Activated CD4-positive, alpha-beta T cell treated with anti-CD3 and anti-CD28 coated beads, Interleukin-2, Interleukin-4, amounts not matched to agents 100 ng/mL and 50 ng/mL, durations not matched to agents 16 hours and 8 hours (primary cell): ENCODE measurements around the gene CCDC190.
"Not testable (repeated sequence)": the region's sequence is repeated elsewhere in the genome, so short reads cannot be mapped to it uniquely, and the experiment has no call there.

Experiments used
- DNase-seq: peaks from one replicate; pipeline ENCODE4 v3.0.0-alpha.2; 2020; ENCODE audit warnings: low spot score

CCDC190 gene

DNA sequence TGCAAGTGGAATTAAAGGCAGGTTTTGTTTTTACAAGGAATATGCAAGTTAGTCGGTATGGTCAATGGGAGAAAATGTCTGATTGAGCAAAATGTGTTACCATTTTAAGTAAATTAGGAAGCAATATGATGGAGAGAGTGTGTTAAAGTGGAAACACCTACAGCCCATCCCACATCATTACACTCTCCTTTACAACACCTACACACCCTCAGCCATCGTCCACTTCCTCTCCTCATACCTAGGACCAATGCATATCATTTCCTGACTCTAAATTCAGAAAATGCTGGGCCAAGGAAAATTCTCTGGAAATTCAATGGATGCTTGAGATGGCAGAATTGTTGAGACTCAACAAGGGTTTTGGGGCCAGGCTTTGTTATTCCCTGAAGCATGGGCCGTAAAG, 16.4 kb upstream of the CCDC190 start:
- no peak for DNase-seq

DNA sequence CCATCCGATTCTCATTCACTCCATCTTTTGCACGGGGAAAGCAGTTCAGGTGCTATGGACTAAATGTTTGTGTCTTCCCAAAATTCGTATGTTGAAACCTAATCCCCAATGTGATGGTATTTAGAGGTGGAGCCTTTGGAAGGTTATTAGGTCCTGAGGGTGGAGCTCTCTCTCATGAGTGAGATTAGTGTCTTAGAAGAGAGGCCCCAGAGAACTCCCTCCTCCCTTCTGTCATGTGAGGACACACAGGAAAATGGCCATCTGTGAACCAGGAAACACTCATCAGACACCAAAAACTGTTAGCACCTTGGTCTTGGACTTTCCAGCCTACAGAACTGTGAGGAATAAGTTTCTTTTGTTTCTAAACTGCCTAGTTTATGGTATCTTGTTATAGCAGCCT, 15.8 kb upstream of the CCDC190 start:
- no peak for DNase-seq

DNA sequence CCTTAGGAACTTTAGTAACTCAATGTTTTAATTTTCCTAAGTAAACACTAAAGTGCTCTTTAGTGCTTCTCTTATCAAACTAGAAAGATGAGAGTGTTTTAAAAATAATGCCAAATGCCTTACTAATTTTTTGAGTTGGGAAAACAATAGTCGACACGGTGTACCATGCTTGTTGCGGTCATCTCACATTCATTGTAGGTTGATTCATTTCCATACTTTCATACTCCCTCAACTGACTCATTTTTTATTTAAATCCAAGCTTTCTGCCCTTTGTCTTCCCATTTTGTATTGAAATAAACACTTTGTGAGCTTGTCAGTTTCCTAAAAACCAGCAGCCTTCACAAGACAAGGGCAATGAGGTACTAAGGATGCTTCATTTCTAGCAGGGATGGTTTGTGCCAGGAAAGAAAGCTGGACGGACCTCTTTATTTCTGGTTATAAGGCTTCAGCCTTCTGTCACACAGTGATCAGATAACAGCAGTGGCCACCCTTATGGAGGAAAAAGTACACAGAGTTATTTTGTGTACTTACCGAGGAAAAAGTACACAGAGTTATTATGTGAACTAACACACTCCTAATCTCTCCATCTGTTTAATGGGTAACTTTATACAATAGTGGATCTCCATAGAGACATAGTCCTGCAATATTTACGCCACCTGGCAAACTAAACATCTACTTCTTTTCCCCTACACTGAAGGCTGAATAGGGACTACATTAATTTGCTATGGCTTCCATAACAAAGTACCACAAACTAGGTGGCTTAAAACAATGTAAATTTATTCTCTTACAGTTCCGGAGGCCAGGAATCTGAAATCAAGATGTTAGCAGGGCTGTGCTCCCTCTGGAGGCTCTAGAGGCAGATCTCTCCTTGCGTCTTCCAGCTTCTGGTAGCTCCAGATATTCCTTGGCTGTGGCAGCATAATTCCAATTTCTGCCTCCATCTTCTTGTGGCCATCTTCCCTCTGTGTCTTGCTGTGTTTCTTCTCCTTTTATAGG, 13.0 kb upstream of the CCDC190 start:
- DNase-seq: no peak

DNA sequence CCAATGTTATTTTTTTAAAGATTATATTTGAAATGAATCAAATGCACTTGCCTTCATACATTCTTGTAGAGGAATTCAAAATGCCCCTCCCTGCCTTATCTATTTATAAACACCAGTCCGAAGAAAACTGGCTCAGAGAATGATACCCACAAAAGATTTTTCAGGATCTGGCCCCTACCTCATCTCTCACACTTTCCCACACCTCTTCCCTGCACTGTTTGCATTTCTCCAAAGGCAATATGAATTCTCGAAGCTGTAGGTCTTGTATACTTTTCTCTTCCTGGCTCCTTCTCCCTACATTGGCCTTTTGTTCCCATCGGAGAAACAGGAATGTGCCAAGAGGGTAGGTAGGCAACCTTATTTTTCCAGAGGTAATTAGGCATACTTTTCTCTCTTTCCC, 12.0 kb upstream of the CCDC190 start:
- no peak for DNase-seq

DNA sequence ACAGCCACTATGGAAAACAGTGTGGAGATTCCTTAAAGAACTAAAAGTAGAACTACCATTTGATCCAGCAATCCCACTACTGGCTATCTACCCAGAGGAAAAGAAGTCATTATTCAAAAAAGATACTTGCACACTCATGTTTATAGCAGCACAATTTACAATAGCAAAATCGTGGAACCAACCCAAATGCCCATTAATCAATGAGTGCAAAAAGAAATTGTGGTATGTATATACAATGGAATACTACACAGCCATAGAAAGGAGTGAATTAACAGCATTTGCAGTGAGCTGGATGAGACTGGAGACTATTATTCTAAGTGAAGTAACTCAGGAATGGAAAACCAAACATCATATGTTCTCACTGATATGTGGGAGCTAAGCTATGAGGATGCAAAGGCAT, 10.4 kb upstream of the CCDC190 start:
- not testable (repeated sequence) for DNase-seq

DNA sequence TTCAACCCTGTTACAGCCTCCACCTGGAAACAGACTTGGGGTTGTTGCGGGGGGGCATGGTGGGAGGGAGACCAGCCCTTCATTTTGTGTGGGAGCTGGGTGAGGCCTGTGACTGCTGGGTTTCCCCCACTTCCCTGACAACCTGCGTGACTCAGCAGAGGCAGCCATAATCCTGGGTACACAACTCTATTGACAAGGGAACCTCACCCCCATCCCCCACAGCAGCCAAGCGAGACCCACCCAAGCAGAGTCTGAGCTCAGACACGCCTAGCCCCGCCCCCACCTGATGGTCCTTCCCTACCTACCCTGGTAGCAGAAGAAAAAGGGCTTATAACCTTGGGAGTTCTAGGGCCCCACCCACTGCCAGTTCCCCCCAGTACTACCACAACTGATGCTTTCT, 8.0 kb upstream of the CCDC190 start:
- no peak for DNase-seq

DNA sequence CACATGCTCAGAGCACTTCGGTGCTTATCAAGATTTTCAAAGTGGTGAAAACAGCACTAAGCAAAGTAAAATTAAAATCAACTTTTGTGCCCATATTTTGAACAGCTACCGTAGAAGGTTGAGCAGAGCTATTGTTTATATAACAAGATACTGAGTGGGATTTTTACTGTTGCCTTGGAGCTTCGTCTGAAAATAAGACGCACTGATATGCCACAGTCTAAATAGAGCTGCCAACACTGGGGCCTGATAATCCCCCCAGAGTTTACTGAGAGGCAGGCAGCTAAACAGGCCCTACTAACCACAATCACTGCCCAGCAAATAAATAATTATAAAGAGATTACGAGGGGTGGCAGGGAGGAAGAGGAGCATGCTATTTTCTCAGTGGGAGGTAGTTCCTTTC, 650 bp upstream of the CCDC190 start:
- no peak for DNase-seq

DNA sequence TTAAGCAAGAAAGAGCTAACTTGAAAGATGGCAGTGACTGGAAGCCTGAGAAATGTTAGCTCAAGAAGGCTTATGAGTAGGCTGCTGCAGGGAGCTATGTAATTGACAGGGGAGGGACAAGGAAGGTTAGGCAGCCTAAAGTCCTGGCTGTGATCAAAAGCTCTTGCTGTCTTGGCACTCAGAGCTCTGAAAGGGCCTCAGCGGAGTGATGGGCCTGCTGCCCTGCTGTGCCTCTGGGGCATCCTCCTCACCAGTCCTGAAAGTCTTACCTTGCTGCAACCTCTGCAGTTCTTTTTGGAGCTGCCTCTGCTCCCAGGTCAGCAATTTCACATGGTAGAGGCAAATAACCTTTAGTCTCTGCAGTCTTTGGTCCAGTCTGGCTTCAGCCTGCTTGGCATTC, 1.8 kb downstream of the CCDC190 start:
- no peak for DNase-seq

DNA sequence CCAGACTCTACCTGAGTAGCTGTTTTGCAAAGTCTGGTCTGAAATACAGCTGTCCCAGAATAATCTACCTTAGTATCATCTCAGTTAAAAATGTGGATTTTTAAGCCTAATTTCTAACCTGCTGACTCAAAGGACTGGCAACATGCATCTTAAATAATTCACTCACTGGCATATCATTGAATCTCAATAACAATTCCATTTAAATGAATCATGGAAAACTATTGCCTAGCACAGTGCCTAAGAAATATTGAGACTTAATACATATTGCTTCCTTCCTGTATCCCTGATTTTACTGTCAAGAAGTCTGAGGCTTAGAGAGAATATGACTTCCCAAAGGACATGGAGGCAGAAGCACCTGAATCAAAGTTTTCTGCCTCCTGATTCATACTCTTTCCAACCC, 3.1 kb downstream of the CCDC190 start:
- DNase-seq: no peak

DNA sequence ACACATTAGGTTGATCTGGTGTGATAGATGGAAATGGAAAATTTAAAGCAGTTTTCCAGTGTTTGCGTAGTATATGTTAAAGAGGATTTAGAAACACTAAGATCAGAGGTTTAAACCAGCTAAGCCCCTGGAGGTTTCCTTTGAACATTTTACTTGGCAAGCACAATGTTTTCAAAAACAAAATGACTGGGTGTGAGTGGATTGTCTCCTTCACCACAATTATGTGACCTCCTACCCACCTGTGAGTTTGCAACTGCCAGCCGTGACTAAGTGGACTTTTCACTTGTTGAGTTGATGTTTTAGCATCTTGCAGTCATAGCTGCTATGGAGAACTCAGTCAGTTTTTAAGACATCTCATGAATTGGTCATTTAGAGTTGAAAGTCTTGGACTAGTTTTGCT, 4.7 kb downstream of the CCDC190 start:
- no peak for DNase-seq

DNA sequence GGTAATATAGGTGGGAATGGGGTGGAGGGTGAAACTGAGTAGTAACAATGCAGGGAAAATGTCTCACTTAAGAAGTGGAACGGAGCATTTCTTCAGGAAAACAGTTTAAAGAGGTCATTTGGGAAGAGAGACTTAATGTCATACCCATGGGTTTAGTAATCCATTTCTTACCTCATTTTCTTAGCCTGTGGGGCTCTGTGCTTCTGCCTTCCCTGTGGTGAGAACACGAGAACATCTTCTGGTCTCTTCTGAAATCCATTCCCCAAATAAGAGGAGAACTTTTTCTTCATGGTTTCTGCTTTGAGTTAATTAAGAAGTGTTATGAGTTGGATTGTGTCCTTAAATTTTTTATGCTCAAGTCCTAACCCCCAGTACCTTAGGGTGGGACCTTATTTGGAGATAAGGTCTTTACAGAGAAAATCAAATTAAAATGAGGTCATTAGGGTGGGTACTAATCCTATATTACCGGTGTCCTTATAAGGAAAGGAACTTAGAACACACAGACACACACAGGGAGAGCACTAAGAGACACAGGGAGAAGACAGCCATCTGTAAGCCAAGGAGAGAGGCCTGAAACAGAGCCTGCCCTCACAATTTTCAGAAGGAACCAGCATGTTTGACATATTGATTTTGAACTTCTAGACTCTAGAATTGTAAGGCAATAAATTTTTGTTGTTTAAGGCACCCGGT, 5.4 kb downstream of the CCDC190 start:
- no peak for DNase-seq

DNA sequence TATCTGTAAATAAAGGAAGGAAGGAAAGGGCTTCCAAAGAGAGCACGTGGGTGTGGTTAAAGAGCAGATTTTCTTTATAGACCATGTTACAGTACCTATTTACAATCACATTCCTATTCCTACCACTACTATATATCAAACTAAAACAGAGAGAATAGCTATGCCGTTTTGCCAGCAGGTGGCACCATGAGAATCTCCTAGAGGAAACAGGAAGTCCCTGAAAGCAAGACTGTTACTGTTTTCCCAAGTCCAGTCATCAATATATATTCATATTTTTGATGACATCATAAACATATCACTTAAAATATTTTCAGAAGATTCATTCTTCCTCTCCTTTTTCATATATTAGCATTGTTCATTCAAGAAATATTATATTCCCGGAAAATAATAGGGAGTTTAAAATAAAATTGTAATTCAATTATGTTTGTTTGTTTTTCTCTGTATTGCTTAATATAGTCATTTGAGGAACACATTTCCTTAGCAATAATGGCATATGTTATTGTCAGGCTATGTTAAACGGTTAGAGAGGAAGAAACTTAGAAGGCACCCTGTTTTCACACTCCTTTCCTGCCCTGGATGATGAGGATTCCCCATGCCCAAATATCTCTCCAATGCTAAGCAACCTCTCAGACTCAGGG, 6.6 kb downstream of the CCDC190 start:
- peak; percentile 54 for DNase-seq

DNA sequence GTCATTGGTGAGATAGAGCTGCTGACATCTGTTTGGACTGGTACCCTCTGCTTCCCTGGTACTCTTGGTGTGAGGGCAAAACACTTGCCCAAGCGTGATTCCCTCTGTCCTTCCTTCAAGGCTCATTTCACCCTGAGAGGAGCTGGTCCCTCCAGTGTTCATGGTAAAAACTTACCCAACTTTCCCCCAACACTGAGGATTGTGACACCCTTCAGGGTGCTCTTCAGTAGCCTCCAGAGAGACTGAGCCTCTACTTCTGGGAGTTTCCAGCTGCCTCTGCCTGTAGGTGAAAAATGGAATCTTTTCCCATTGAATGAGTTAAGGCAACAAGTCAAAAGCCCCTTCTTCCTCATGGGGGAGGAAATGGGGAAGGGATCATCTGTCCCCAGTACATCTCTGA, 9.6 kb downstream of the CCDC190 start:
- DNase-seq: no peak

DNA sequence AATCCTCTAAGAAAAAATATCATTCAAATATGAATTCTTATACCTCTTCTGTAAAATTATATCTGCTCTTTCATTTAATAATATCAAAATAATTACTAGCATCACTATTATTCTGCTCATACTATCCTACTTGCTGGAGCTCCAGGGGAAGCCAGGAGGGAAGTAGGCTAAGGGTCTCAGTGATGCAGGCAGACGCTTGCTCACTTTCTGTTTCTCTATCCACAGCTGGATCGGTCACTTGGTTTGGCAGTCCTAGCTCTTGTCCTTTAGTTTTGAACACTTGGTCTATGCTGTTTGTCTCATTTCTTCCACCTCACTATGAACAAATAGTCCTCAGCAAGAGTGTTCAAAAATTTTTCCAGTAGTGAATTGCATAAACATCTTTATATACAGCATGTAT, 11.3 kb downstream of the CCDC190 start:
- no peak for DNase-seq

DNA sequence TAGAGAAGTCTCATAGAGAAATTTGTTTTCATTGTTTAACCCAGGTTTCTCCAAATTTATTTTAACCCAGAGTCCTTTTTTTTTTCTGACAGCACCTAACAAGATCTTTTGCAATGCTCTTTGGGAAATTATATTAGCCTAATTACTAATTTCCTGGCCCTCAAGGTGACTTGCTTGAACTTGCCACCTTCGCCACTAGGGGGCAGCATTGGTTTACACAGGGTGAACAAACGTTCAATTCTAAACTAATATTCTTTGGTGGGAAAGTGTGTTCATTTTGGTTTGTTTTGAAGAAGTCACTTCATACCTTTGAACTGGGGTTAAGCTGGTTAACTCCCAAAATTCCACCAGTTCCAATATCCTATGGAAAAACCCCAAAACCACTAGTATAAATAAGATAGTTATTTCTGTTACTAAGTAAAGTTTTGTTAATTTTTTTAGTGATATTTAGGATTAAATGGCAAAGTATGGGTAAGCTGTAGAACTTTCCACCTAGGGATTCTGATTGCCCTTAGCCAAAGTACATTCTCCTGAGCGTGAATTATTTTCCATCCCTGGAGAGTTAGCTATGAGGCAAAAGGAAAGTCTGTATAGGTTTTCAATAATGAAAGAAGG, 13.0 kb downstream of the CCDC190 start:
- peak; percentile 77 for DNase-seq

DNA sequence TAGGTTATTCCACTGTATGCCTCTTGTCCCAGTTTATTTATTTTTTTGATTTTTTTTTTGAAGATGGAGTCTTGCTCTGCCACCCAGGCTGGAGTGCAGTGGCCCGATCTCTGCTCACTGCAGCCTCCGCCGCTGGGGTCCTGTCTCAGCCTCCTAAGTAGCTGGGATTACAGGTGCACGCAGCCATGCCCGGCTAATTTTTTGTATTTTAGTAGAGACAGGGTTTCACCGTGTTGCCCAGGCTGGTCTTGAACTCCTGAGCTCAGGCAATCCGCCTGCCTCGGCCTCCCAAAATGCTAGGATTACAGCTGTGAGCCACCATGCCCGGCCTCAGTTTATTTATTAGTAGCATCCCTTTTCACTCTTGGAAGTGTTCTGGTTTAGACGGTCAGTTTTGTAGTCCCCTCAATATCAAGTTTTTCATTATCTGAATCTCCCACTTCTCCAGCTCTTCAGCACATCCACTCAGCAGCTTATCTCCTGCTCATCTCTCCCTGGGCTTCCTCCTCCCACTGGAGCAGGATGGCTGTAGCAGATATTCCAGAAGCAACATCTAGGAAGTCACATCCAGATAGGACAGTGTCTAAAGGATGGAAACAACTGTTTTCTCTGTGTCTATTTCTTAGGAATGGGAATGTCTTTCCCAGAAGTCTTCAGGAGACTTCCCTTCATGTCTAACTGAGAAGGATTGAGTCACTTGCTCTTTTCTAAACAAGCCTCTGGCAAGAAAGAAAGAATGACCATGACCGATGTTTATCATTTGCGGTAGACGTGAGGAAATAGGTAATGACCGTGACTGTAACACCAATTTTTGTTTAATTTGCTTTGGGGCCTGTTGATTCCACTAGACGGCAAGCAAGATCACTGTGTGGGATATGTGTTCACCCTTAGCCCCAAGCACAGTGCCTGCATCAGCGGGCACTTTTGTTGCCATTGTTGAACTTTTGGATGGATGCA, 14.4 kb downstream of the CCDC190 start:
- DNase-seq: no peak

DNA sequence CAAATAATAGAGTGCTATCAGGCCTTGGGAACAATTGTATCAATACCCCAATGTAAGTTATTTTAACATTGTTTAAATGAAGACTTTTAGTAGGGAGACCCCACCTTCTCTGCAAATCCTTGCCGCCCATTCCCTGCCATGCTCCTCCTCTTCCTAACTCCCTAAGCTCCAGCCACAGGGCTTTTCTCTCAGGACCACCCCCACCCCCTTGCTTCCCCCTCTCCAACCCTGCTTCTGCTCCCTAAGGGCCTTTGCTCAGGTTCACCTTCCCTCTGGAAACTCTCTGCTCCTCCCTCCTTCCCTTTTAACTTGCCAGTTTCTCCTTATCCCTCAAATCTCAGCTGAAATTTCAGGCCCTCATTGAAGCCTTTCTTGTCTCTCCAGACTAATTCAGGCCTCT, 16.8 kb downstream of the CCDC190 start:
- no peak for DNase-seq

DNA sequence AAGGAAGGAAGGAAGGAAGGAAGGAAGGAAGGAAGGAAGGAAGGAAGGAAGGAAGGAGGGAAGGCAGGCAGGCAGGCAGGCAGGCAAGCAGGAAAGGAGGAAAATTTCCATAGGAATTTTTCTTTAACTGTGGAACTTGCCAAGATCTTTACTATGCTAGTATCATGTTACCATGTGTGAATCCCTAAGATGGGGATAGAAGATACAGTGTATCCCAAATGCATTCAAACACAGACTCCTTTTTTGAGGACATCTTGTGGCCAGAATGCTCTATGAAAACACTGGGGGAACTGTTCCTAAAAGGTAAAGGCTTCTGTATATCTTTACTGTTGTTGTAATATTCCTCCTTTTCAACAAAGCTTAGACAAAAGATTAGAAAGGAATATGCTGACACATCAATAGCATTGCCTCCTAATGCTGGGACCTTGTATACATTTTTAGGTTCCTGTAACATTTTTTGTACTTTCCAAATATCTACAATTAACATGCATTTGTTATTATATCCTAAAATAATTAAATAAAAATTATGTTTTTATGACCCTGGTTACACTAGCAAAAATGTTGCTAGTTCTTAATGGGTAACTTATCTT, 20.6 kb downstream of the CCDC190 start:
- DNase-seq: no peak

DNA sequence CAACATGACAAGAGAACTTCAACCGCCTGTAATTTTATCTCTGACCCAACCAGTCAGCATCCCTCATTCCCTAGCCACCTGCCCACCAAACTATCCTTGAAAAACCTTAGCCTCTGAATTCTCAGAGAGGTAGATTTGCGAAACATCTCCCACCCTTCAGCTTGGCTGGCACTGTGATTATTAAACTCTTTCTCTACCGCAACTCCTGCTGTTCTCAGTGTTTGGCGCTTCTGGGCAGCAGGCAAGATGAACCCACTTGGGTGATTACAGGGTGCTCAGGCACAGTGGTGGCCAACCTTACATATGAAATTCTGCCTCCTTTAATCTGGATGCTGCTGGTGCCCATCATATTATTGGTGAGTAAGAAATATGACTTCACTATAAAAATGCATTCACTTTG, 22.1 kb downstream of the CCDC190 start:
- no peak for DNase-seq

DNA sequence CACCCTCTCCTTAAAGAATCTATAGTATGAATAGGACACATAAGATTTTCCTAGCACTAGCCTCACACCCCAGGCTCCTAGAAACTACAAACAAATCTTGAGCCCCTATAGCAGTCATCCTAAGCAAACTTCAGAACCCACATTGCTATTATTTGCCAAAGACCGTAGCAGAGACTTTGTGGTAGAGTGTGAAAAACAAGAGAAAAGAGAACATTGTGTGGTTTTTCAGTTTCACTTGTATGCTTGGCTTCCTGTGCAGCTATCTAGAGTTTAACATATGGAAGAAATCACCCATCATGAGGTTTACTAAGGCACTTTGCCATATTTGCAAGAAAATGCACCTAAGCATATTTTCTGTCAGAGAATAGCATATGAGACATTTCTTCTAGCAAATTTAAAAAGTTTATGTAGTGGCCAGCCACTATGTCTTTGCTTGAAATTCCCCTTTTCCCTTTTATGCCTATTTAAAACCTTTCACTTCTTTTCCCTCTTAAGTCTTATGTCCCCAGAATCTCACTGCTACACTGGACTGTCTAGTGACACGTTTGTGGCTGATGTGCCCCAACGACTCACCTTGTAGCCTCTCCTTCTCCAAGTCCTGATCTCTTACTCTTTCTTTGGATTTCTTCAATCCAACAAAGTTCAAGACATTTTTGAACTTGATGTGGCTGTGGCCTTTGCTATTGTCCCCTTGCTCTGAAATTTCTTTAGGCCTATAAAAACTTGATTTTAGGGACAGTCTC, 25.6 kb downstream of the CCDC190 start:
- peak; percentile 80 for DNase-seq
